ENCODE data around the gene PLA2G10. TPM values are rescaled to one million over a fixed set of nuclear protein-coding genes. Genes with fewer than 3 reads are reported as not detected.
"Not testable (repeated sequence)": the region's sequence is repeated elsewhere in the genome, so short reads cannot be mapped to it uniquely, and the experiment has no call there.

The PLA2G10 gene
- total and polyA plus RNA-seq, 2 donors: 0.57 TPM; not detected in 1

DNA sequence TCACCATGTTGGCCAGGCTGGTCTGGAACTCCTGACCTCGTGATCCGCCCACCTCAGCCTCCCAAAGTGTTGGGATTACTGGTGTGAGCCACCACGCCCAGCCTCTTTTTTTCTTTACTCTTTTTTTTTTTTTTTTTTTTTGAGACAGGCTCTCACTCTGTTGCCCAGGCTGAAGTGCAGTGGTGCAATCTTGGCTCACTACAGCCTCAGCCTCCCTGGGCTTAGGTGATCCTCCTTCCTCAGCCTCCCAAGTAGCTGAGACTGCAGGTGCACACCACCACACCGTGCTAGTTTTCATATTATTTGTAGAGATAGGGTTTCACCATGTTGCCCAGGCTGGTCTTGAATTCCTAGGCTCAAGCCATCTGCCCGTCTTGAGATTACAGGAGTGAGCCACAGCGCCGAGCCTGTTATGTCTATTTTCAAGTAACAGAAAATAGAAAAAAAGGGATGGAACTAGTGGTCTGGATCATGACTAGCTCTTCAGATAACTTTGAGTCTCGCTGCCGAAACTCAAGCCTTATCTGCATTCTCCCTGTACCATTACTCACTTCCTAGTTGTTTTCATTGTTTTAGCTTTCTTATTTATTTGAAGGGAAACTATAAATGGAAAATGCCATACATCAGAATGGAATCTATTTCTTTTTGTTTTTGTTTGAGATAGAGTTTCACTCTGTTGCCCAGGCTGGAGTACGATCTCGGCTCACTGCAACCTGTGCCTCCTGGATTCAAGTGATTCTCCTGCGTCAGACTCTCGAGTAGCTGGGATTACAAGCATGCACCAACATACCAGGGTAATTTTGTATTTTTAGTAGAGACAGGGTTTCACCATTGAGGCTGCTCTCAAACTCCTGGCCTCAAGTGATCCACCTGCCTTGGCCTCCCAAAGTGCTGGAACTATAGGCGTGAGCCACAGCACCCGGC, 8.0 kb downstream of the PLA2G10 start:
- WGBS: 91% methylated on average over 15 of the region's 15 CpGs
- H3K4me1 ChIP-seq (ENCODE audit: control insufficient read depth in 2 of 2, insufficient read depth in 2 of 2, low read length in 2 of 2); DNase-seq (ENCODE audit: low read depth in 6 of 9, low spot score in 9 of 9); H3K36me3 ChIP-seq (ENCODE audit: control insufficient read depth in 2 of 2, insufficient read depth in 2 of 2, low read length in 1 of 2); H3K27me3 ChIP-seq (ENCODE audit: control insufficient read depth in 2 of 2, insufficient read depth in 1 of 2, low read length in 1 of 2); H3K4me3 ChIP-seq (ENCODE audit: low read length in 2 of 2); H3K9me3 ChIP-seq (ENCODE audit: control insufficient read depth in 2 of 2, insufficient read depth in 1 of 2, low read length in 1 of 2); H3K27ac ChIP-seq (ENCODE audit: low read depth in 1 of 2, low read length in 1 of 2): not testable (repeated sequence)

DNA sequence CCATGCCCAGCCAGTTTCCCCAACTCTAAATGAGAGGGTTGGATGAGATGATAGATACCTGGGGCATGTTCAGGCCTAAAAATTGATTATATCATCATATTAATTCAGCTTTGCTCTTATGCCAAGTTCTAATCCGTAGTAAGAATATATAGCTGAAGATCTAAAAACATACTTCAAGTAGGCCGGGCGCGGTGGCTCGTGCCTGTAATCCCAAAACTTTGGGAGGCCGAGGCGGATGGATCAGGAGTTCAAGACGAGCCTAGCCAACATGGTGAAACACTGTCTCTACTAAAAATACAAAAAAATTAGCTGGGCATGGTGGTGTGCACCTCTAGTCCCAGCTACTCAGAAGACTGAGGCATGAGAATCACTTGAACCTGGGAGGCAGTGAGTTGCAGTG, 12.0 kb downstream of the PLA2G10 start:
- Histone ChIP-seq H3K4me1 (ENCODE audit: control insufficient read depth in 2 of 2, insufficient read depth in 2 of 2, low read length in 2 of 2) (no peaks in the 10 kb centered on the region), H3K4me3 (ENCODE audit: low read length in 2 of 2) (no peak overlapping the region), H3K27me3 (ENCODE audit: control insufficient read depth in 2 of 2, insufficient read depth in 1 of 2, low read length in 1 of 2) (no peaks in the 10 kb centered on the region), H3K9me3 (ENCODE audit: control insufficient read depth in 2 of 2, insufficient read depth in 1 of 2, low read length in 1 of 2) (no peaks in the 10 kb centered on the region), H3K36me3 (ENCODE audit: control insufficient read depth in 2 of 2, insufficient read depth in 2 of 2, low read length in 1 of 2) (no peaks in the 10 kb centered on the region), H3K27ac (ENCODE audit: low read depth in 1 of 2, low read length in 1 of 2) (no peak overlapping the region)
- 98% methylated on average over 8 of the region's 8 CpGs for WGBS
- DNase-seq (ENCODE audit: low read depth in 6 of 9, low spot score in 9 of 9): no peak

DNA sequence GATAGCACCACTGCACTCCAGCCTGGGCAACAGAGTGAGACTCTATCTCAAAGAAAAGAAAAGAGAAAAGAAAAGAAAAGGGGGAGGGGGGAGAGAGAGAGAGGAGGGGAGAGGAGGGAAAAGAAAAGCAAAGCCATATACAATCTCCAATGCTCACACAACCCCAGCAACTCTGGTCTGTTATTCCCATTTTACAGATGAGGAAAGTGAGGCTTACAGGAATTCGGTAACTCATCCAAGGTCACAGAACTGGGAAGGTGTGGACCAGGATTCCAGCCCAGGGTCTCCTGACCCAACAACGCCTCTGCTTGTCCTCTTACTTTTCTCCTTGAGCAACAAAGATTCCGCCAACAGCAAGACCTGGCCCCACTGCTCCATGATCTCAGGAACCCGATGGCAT, 13.0 kb downstream of the PLA2G10 start:
- 99% methylated on average over 4 of the region's 4 CpGs for WGBS
- no peak overlapping the region for H3K27ac ChIP-seq (ENCODE audit: low read depth in 1 of 2, low read length in 1 of 2)
- H3K4me1 ChIP-seq (ENCODE audit: control insufficient read depth in 2 of 2, insufficient read depth in 2 of 2, low read length in 2 of 2): no peaks in the 10 kb centered on the region
- DNase-seq (ENCODE audit: low read depth in 6 of 9, low spot score in 9 of 9): no peak
- H3K36me3 ChIP-seq (ENCODE audit: control insufficient read depth in 2 of 2, insufficient read depth in 2 of 2, low read length in 1 of 2): no peaks in the 10 kb centered on the region
- H3K9me3 ChIP-seq (ENCODE audit: control insufficient read depth in 2 of 2, insufficient read depth in 1 of 2, low read length in 1 of 2): no peaks in the 10 kb centered on the region
- no peak overlapping the region for H3K4me3 ChIP-seq (ENCODE audit: low read length in 2 of 2)
- H3K27me3 ChIP-seq (ENCODE audit: control insufficient read depth in 2 of 2, insufficient read depth in 1 of 2, low read length in 1 of 2): no peaks in the 10 kb centered on the region

DNA sequence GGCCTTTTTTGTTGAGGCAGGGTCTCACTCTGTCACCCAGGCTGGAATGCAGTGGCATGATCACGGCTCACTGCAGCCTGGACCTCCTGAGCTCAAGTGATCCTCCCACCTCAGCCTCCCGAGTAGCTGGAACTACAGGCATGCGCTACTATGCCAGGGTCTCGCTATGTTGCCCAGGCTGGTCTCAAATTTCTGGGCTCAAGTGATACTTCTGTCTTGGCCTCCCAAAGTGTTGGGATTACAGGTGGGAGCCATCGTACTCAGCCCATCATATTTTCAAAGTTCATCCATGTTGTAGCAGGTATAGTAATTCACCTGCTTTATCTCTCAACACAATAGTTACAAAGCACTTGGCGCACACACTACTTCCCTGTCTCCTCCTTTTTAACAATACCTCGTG, 13.7 kb downstream of the PLA2G10 start:
- not testable (repeated sequence) for H3K27me3 ChIP-seq (ENCODE audit: control insufficient read depth in 2 of 2, insufficient read depth in 1 of 2, low read length in 1 of 2); DNase-seq (ENCODE audit: low read depth in 6 of 9, low spot score in 9 of 9); H3K27ac ChIP-seq (ENCODE audit: low read depth in 1 of 2, low read length in 1 of 2); H3K4me3 ChIP-seq (ENCODE audit: low read length in 2 of 2); H3K4me1 ChIP-seq (ENCODE audit: control insufficient read depth in 2 of 2, insufficient read depth in 2 of 2, low read length in 2 of 2); H3K36me3 ChIP-seq (ENCODE audit: control insufficient read depth in 2 of 2, insufficient read depth in 2 of 2, low read length in 1 of 2); H3K9me3 ChIP-seq (ENCODE audit: control insufficient read depth in 2 of 2, insufficient read depth in 1 of 2, low read length in 1 of 2)
- 94% methylated on average over 7 of the region's 7 CpGs for WGBS

DNA sequence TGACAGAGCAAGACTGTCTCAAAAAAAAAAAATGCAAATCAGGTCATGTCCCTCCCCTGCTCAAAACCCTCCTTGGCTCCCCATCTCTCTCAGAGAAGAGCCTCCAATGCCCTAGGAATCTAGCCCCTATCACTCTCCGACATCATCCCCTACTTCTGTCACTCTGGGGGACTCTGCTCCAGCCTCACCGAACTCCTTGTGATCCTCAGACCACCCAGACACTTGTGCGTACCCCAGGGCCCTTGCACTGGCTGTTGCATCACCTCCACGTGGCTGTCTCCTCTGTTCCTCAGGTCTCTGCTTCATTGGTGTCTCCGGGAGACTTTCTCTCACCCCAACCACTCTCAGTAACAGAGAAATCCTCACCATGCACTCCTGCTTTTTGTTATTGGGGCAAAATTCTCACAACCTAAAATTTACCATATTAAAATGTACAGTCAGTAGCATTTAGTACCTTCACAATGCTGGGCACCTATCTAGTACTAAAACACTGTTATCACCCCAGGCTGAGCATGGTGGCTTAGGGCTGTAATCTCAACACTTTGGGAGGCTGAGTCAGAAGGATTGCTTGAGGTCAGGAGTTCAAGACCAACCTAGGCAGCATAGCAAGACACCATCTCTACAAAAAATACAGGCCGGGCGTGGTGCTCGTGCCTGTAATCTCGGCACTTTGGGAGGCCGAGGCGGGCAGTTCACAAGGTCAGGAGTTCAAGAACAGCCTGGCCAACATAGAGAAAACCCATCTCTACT, 15.2 kb downstream of the PLA2G10 start:
- Histone ChIP-seq H3K27ac (ENCODE audit: low read depth in 1 of 2, low read length in 1 of 2) (no peak overlapping the region), H3K4me3 (ENCODE audit: low read length in 2 of 2) (no peak overlapping the region), H3K36me3 (ENCODE audit: control insufficient read depth in 2 of 2, insufficient read depth in 2 of 2, low read length in 1 of 2) (no peaks in the 10 kb centered on the region), H3K4me1 (ENCODE audit: control insufficient read depth in 2 of 2, insufficient read depth in 2 of 2, low read length in 2 of 2) (no peaks in the 10 kb centered on the region), H3K9me3 (ENCODE audit: control insufficient read depth in 2 of 2, insufficient read depth in 1 of 2, low read length in 1 of 2) (no peaks in the 10 kb centered on the region), H3K27me3 (ENCODE audit: control insufficient read depth in 2 of 2, insufficient read depth in 1 of 2, low read length in 1 of 2) (no peaks in the 10 kb centered on the region)
- no peak for DNase-seq (ENCODE audit: low read depth in 6 of 9, low spot score in 9 of 9)
- 88% methylated on average over 11 of the region's 11 CpGs for WGBS

DNA sequence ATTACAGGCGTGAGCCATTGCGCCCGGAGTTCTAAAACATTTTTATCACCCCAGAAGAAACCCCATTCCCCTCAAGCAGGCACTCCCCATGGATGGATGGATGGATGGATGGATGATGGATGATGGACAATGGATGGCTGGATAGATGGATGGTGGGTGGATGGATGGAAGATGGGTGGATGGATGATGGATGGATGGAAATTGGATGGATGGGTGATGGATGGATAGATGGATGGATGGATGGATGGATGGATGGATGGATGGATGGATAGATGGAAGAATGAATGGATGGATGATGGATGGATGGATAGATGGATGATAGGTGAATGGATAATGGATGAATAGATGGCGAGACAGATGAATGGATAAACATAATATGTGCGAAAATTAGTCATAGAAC, 16.5 kb downstream of the PLA2G10 start:
- WGBS: over 99% methylated on average over 5 of the region's 5 CpGs
- Histone ChIP-seq H3K27me3 (ENCODE audit: control insufficient read depth in 2 of 2, insufficient read depth in 1 of 2, low read length in 1 of 2) (no peaks in the 10 kb centered on the region), H3K4me1 (ENCODE audit: control insufficient read depth in 2 of 2, insufficient read depth in 2 of 2, low read length in 2 of 2) (no peaks in the 10 kb centered on the region), H3K27ac (ENCODE audit: low read depth in 1 of 2, low read length in 1 of 2) (no peak overlapping the region), H3K9me3 (ENCODE audit: control insufficient read depth in 2 of 2, insufficient read depth in 1 of 2, low read length in 1 of 2) (no peaks in the 10 kb centered on the region), H3K36me3 (ENCODE audit: control insufficient read depth in 2 of 2, insufficient read depth in 2 of 2, low read length in 1 of 2) (no peaks in the 10 kb centered on the region), H3K4me3 (ENCODE audit: low read length in 2 of 2) (no peak overlapping the region)
- no peak for DNase-seq (ENCODE audit: low read depth in 6 of 9, low spot score in 9 of 9)

DNA sequence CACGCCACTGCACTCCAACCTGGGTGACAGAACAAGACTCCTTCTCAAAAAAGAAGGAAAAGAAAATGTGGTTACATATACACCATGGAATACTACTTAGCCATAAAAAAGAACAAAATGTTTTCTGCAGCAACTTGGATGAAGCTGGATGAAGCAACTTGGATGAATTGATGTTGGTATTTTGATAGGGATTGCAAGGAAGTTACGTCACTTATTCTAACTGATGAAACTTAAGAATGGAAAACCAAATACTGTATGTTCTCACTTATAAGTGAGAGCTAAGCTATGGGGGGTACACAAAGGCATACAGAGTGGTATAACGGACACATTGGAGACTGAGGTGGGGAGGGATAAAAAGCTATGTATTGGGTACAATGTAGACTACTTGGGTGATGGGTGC, 17.5 kb downstream of the PLA2G10 start:
- H3K4me3 ChIP-seq (ENCODE audit: low read length in 2 of 2): no peak overlapping the region
- no peaks in the 10 kb centered on the region for H3K27me3 ChIP-seq (ENCODE audit: control insufficient read depth in 2 of 2, insufficient read depth in 1 of 2, low read length in 1 of 2)
- H3K9me3 ChIP-seq (ENCODE audit: control insufficient read depth in 2 of 2, insufficient read depth in 1 of 2, low read length in 1 of 2): no peaks in the 10 kb centered on the region
- no peaks in the 10 kb centered on the region for H3K36me3 ChIP-seq (ENCODE audit: control insufficient read depth in 2 of 2, insufficient read depth in 2 of 2, low read length in 1 of 2)
- H3K27ac ChIP-seq (ENCODE audit: low read depth in 1 of 2, low read length in 1 of 2): no peak overlapping the region
- 95% methylated on average over 3 of the region's 3 CpGs for WGBS
- DNase-seq (ENCODE audit: low read depth in 6 of 9, low spot score in 9 of 9): no peak
- no peaks in the 10 kb centered on the region for H3K4me1 ChIP-seq (ENCODE audit: control insufficient read depth in 2 of 2, insufficient read depth in 2 of 2, low read length in 2 of 2)

DNA sequence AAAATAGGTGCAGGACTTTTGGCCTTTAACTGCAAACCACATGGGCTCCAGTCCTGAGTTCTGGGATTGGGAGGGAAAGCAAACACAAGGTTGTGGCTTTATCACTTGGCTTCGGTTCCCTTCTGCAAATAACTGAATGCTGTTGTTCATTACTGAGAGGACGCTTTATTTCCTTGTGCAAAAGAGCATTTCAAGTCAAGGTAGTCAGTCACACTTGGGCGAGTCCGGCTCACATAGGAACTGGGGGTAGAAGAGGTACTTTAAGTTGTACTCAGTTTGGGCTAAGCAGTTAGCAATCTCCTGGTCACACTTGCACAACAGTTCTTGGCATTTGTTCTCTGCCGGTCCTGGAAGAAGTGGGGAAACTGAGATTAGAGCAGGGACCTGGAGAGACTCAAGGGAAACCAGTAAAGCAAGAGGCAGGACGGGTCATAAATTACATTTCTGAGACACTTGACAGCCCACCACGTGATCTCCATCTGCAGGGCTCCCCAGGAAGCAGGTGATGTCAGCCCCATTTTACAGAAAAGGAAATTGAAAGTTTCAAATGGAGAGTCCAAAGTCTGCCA, 21.6 kb downstream of the PLA2G10 start:
- WGBS: 75% methylated on average over 7 of the region's 7 CpGs
- Histone ChIP-seq H3K4me3 (ENCODE audit: low read length in 2 of 2) (no peak overlapping the region), H3K27ac (ENCODE audit: low read depth in 1 of 2, low read length in 1 of 2) (no peak overlapping the region), H3K4me1 (ENCODE audit: control insufficient read depth in 2 of 2, insufficient read depth in 2 of 2, low read length in 2 of 2) (no peaks in the 10 kb centered on the region), H3K27me3 (ENCODE audit: control insufficient read depth in 2 of 2, insufficient read depth in 1 of 2, low read length in 1 of 2) (no peaks in the 10 kb centered on the region), H3K36me3 (ENCODE audit: control insufficient read depth in 2 of 2, insufficient read depth in 2 of 2, low read length in 1 of 2) (peaks cover 3 to 14% of the 10 kb centered on the region in 2 donors), H3K9me3 (ENCODE audit: control insufficient read depth in 2 of 2, insufficient read depth in 1 of 2, low read length in 1 of 2) (no peaks in the 10 kb centered on the region)
- DNase-seq (ENCODE audit: low read depth in 6 of 9, low spot score in 9 of 9): no peak

DNA sequence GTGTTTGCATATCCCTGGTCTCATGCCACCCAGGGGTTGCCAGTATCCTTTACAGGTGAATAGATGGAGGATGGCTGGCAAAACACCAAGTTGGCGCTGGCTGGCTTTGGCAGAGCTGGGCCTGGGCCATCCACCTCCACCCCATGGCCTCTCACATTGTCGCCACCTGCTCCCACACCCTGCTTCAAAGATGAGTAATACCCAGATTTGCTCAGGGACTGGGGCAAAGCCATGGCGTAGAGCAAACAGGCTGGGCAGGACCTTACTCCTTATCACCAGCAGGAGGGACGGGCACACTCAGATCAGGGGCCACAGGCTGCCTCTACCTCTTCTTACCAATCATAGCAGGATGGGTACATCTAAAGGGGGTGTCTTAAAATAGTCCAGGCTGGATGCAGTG, 24.3 kb downstream of the PLA2G10 start:
- no peaks in the 10 kb centered on the region for H3K9me3 ChIP-seq (ENCODE audit: control insufficient read depth in 2 of 2, insufficient read depth in 1 of 2, low read length in 1 of 2)
- H3K4me3 ChIP-seq (ENCODE audit: low read length in 2 of 2): no peak overlapping the region
- H3K36me3 ChIP-seq (ENCODE audit: control insufficient read depth in 2 of 2, insufficient read depth in 2 of 2, low read length in 1 of 2): peaks cover 28 to 39% of the 10 kb centered on the region in 2 donors
- DNase-seq (ENCODE audit: low read depth in 6 of 9, low spot score in 9 of 9): no peak
- 98% methylated on average over 4 of the region's 4 CpGs for WGBS
- H3K27me3 ChIP-seq (ENCODE audit: control insufficient read depth in 2 of 2, insufficient read depth in 1 of 2, low read length in 1 of 2): no peaks in the 10 kb centered on the region
- H3K27ac ChIP-seq (ENCODE audit: low read depth in 1 of 2, low read length in 1 of 2): no peak overlapping the region
- no peaks in the 10 kb centered on the region for H3K4me1 ChIP-seq (ENCODE audit: control insufficient read depth in 2 of 2, insufficient read depth in 2 of 2, low read length in 2 of 2)
